Stimulated activated CD8-positive, alpha-beta memory T cell treated with anti-CD3 and anti-CD28 coated beads, Interleukin-12 subunit alpha, Interleukin-12 subunit beta, amount 100 ng/mL, for 4 hours (primary cell): ENCODE data around the gene ACVR2B.
"Not testable (repeated sequence)": the region's sequence is repeated elsewhere in the genome, so short reads cannot be mapped to it uniquely, and the experiment has no call there.

Source experiments
- DNase-seq: peaks from one replicate; pipeline ENCODE4 v3.0.0-alpha.2; 2020; ENCODE audit warnings: low read depth

Gene ACVR2B

GRCh38 chr3:38453075-38453912 lies at the start of gene ACVR2B:
TSS of gene ACVR2B (plus strand) at chr3:38453890. CDS start at chr3:38454323, 433 bp downstream.
- DNase-seq = peak; percentile 57

- DNase-seq = no peak
These were observed 49.4 kb upstream of the ACVR2B start for GRCh38 chr3:38404286-38404685.

DNA sequence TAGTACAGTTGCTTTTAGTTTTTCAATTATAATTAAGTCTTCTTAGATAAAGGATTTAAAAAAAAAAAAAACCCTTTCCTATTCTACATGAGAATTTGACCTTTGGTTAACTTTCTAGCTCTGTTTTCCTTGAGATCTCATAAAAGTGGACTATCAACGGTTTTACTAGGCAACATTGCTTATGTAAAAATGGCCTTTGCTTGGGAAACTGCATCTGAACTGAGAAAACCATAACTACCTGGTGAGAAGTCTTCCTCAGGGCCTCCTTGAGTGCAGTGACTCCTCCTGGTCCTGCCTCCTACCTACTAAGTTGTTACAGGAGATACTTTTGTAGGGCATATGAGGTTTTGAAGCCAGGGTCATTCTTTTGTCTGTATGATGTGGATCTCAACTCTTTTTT lies 42.1 kb upstream of the ACVR2B start:
- no peak for DNase-seq

GRCh38 chr3:38420758-38421157 lies 32.9 kb upstream of the ACVR2B start:
- not testable (repeated sequence) for DNase-seq

DNA sequence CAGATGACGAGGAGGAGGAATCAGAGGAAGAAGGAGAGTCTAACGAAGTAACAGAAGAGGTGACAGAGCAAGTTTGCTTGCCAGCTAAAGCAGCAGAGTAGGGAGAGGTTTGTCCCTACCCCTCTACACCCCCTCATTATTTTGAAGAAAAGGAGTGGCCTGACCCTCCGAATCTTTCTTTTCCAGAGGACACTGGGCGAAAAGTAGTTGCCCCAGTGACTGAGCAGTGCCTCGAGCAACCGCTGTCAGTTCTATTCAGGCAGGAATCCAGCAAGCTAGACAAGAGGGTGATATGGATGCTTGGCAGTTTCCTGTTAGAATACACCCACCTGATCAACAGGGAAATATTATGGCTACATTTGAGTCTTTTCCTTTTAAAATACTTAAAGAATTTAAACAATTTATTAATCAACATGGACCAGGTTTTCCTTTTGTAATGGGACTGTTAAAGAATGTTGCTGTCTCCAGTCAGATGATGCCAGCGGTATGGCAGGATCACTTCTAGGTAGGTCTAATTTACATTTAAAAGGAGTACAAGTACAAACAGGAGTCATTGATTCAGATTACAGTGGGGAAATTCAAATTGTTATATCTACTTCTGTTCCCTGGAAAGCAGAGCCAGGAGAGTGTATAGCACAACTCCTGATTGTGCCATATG lies 31.9 kb upstream of the ACVR2B start:
- DNase-seq = no peak

DNA sequence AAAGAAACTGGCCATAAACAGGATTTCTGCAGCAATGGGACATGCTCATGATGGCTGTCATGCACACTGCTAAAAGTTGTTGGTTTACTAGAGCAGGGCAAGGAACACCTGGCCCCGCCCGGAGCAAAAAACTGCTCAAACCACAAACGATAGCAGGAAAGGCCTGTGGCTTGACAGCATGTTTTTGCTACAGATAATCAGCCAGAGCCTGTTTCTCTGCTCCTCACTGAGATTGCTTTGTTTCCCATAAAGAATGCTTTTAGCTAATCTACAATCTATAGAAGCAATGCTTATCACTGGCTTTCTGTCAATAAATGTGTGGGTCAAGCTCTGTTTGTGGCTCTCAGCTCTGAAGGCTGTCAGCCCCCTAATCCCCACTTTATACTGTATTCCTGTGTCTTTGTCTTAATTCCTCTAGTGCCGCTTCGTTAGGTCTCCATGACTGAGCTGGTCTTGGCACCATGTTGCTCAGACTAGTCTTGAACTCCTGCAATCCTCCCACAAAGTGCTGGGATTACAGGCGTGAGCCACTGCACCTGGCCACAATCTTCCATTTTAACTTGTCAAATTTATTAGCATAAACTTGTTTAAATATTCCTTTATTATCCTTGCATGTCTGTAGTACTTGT lies 26.8 kb upstream of the ACVR2B start:
- not testable (repeated sequence) for DNase-seq

DNA sequence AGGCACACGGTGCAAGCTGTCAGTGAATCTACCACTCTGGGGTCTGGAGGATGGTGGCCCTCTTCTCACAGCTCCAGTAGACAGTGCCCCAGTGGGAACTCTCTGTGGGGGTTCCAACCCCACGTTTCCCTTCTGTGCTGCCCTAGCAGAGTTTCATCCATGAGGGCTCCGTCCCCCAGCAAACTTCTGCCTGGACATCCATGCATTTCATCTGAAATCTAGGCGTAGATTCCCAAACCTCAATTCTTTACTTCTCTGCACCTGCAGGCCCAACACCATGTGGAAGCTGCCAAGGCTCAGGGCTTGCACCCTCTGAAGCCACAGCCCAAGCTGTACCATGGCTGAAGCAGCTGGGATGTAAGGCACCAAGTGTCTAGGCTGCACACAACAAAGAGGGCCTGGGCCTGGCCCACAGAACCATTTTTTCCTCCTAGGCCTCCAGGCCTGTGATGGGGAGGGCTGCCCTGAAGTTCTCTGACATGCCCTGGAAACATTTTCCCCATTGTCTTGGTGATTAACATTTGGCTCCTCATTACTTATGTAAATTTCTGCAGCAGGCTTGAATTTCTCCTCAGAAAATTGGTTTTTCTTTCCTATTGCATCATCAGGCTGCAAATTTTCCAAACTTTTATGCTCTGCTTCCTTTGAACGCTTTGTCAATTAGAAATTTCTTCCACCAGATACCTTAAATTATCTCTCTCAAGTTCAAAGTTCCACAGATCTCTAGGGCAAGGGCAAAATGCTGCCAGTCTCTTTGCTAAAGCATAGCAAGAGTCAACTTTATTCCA lies 20.6 kb upstream of the ACVR2B start:
- DNase-seq = not testable (repeated sequence)

DNA sequence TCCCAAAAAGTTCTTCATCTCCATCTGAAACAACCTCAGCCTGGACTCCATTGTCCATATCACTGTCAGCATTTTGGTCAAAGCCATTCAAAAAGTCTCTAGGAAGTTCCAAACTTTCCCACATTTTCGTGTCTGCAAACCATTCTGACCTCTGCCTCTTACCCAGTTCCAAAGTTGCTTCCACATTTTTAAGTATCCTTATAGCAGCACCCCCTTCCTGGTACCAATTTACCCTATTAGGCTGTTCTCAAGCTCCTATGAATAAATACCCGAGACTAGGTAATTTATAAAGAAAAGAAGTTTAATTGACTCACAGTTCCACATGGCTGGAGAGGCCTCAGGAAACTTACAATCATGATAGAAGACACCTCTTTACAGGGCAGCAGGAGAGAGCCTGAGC lies 20.0 kb upstream of the ACVR2B start:
- not testable (repeated sequence) for DNase-seq

DNA sequence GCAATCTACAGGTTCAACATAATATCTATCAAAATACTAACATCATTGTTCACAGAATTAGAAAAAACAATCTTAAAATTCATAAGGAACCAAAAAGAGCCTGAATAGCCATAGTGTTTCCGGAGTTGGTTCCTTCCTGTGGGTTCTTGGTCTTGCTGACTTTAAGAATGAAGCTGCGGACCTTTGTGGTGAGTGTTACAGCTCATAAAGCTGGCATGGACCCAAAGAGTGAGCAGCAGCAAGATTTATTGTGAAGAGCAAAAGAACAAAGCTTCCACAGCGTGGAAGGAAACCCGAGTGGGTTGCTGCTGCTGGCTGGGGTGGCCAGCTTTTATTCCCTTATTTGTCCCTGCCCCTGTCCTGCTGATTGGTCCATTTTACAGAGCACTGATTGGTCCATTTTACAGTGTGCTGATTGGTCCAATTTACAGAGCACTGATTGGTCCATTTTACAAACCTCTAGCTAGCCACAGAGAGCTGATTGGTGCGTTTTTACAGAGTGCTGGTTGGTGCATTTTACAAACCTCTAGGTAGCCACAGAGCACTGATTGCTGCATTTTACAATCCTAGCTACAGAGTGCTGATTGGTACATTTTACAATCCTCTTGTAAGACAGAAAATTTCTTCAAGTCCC lies 15.1 kb upstream of the ACVR2B start:
- DNase-seq = not testable (repeated sequence)

DNA sequence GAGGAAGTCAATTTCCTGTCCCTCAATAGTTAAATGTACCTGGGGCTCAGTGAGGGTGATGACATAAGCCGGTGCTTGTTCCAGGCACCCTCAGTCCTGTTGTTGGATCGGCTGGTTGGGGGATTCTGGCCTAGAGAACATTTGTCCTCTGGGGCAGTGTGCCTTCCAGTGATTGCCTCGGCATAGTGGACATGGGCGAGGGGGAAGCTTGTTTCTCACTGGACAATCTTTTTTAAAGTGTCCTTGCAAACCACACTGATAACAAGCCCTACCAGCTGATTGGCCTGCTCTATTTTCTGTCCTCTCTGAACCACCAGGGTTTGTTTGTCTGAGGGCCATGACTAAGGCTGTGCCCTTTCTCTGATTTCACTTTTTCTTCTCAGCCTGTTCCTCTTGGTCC lies 10.5 kb upstream of the ACVR2B start:
- DNase-seq = not testable (repeated sequence)

- DNase-seq = no peak
These were observed 7.5 kb upstream of the ACVR2B start for GRCh38 chr3:38446085-38446686.

- DNase-seq = no peak
These were observed 6.9 kb upstream of the ACVR2B start for GRCh38 chr3:38446812-38447211.

- DNase-seq = no peak
These were observed 2.8 kb upstream of the ACVR2B start for GRCh38 chr3:38450853-38451252.

DNA sequence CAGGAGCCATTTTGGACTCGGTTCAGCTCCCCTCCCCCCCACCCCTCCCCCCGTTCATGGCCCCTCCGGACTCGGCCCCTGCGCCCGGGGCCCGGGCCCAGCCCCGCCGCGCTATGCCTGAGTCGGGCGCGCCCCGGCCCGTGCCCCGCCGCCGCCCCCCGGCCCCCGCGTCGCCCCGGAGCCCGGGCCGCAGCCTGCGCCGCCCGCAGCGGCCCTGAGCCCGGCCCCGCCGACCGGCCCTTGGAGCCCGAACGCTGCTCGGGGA lies 155 bp downstream of the ACVR2B start:
- DNase-seq = no peak

DNA sequence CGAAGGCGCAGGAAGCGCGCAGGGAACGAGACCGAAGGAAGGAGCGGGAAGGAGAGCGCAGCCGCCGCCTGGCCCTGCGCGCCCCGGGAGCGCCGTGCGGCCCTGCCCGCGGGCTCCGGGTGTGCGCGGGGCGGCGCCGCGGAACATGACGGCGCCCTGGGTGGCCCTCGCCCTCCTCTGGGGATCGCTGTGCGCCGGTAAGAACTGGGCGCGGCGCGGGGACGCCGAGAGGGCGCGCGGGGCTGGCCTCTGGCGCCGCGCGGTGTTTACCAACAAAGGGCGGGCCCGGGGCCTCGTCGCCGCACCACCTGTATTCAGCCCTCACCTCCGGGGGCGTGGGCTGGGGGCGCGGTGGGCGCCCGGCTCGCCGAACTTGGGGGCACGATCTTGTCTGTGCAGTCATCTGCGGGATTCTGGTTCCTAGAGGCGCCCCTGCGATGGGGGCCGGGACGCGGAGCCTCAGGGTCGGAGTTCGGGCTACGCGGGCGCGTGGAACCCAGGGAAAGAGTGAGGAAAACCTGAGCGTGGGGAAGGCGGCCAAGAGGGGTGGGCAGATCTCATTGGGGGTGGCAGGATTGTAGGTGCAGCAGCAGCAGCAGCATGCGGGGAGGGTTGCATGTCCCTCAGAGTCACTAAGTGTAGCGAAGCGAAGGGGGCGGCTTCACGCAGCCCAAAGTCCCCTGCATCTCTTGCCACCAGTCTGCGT lies 641 bp downstream of the ACVR2B start:
- no peak for DNase-seq

DNA sequence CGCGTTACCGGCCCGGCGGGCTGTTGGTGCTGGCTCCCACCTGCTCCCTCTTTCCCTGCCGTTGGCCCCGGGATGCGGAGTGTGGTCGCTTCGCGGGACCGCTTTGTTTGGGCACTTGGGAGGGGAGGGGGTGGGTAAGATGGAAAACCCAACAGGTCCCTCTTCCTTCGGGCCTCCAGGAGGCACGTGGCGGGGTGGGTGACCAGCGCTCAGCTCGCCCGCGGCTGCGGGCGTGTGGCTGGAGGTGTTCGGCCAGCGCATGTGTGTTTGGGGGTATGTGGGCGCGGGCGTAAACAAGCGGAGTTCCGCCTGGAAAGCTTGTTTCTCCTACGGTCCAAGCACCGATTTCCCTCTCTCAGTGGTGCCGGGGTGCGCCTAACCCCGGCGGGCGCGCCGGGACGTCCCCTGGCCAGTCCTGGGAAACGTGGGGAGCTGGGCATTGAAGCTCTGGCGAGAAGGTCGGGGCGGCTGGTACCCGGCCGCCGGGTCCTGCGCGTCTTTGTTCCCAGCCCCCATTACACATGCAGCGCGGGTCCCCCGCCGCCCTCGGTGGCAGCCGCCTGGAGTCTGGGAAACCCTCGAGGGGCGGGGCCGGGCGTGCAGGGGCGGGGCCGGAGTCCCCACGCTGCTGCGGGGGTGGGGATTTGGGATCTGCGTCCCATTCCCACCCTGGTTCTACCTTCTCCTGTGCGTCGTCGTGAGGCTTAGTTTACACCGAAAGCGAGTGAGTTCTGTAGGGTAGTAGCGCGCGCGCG lies 1.4 kb downstream of the ACVR2B start:
- DNase-seq = no peak

GRCh38 chr3:38455639-38456430 lies 2.1 kb downstream of the ACVR2B start:
- no peak for DNase-seq

DNA sequence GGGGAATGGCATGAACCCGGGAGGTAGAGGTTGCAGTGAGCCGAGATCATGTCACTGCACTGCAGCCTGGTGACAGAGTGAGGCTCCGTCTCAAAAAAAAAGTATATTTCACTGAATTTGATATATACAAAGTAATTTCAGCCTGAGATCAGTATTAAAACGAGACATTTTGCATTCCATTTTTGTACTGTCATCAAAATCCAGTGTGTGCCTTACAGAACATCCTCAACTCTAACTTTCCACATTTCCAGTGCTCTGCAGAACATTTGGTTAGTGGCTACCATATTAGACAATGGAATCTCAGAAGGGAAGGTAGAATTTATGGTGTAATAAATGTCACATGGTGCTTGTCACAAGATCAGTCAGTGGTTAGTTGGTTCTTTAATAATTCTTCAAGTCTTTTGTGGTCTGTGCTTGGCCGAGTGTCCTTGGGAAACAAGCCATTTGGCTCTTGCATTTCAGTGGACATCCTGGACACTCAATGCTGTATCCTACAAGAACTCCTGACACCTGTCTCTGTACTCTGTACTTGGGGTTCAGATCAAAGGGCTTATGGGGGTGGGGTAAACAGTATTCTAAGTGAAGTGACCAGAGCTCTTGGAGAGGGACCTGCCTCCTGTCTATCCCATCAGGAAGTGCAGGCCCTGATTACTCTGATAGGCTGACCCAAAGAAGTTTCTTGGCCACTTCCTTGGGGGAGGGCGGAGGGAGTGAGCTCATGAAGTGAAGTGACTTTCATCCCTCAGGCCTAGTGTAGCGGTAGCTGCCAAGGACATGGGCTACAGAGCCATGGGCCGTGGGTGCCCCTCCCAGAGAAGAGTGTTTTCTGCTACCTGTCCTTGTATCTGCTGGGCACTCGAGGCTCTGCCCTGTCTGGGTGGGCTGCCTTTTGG lies 3.7 kb downstream of the ACVR2B start:
- DNase-seq = no peak
